Keratinocyte (primary cell): ENCODE data around the gene ADAMTS13.

Source experiments
- EZH2 ChIP-seq: IDR thresholded peaks from one replicate; pipeline ENCODE4 v1.6.1; 2012; ENCODE audit warnings: inconsistent platforms, mild to moderate bottlenecking, low read length, moderate library complexity
- TF ChIP-seq, protein P1 (sequence below), 3 experiments: IDR thresholded peaks in 1 of 3; conservative IDR thresholded peaks in 1 of 3; optimal IDR thresholded peaks in 1 of 3; 2 replicates in 2 of 3; 3 replicates in 1 of 3; pipeline versions ENCODE3 to v1.5.1; 2011; ENCODE audit warnings: low read length in 3 of 3, mild to moderate bottlenecking in 3 of 3, moderate library complexity in 2 of 3, control low read depth in 1 of 3, inconsistent platforms in 1 of 3; ENCODE audit not compliant: insufficient read depth in 2 of 3; ENCODE audit errors: extremely low read depth in 1 of 3

- TF ChIP-seq, protein P1, sequence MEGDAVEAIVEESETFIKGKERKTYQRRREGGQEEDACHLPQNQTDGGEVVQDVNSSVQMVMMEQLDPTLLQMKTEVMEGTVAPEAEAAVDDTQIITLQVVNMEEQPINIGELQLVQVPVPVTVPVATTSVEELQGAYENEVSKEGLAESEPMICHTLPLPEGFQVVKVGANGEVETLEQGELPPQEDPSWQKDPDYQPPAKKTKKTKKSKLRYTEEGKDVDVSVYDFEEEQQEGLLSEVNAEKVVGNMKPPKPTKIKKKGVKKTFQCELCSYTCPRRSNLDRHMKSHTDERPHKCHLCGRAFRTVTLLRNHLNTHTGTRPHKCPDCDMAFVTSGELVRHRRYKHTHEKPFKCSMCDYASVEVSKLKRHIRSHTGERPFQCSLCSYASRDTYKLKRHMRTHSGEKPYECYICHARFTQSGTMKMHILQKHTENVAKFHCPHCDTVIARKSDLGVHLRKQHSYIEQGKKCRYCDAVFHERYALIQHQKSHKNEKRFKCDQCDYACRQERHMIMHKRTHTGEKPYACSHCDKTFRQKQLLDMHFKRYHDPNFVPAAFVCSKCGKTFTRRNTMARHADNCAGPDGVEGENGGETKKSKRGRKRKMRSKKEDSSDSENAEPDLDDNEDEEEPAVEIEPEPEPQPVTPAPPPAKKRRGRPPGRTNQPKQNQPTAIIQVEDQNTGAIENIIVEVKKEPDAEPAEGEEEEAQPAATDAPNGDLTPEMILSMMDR (optimal IDR thresholded peaks at IDR 0.05 in 1 of 3, IDR thresholded peaks at IDR 0.05 in 1 of 3, conservative IDR thresholded peaks at IDR 0.05 in 1 of 3; ENCODE audit: extremely low read depth in 1 of 3, insufficient read depth in 2 of 3, low read length in 3 of 3) = no peak
- no peak for TF ChIP-seq EZH2
Observed at GRCh38 chr9:133499132-133499891, 77.1 kb downstream of the ADAMTS13 start.
